Endodermal cell (in vitro differentiated cells): ENCODE measurements around the gene TRAF3IP1. TPM values are rescaled to one million over a fixed set of nuclear protein-coding genes. Genes with fewer than 3 reads are reported as not detected.
"Not testable (repeated sequence)": the region's sequence is repeated elsewhere in the genome, so short reads cannot be mapped to it uniquely, and the experiment has no call there.

ENCODE experiments used
- DNase-seq: peaks from one replicate; pipeline ENCODE4 v3.0.0-alpha.2; 2017
- H3K27ac ChIP-seq: 2 replicates; pipeline ENCODE4 v1.5.1; 2013; ENCODE audit warnings: mild to moderate bottlenecking, low read depth, low read length, moderate library complexity
- H3K27me3 ChIP-seq: 2 replicates; pipeline ENCODE4 v1.6.1; 2013; ENCODE audit warnings: mild to moderate bottlenecking, low read length, moderate library complexity; ENCODE audit not compliant: insufficient read depth, control insufficient read depth, poor library complexity, severe bottlenecking
- H3K36me3 ChIP-seq: 2 replicates; pipeline ENCODE4 v1.7.0; 2013; ENCODE audit warnings: mild to moderate bottlenecking, low read length, moderate library complexity; ENCODE audit not compliant: control insufficient read depth, insufficient read depth
- H3K4me1 ChIP-seq: one replicate; pipeline ENCODE4 v1.7.0; 2013; ENCODE audit warnings: low read length; ENCODE audit not compliant: control insufficient read depth, insufficient read depth
- H3K4me3 ChIP-seq: 2 replicates; pipeline ENCODE4 v1.5.1; 2013; ENCODE audit warnings: mild to moderate bottlenecking, low read length, moderate library complexity
- H3K9ac ChIP-seq: 2 replicates; pipeline ENCODE4 v1.6.1; 2013; ENCODE audit warnings: mild to moderate bottlenecking, low read length, moderate library complexity; ENCODE audit not compliant: poor library complexity, severe bottlenecking; ENCODE audit errors: extremely low read depth
- H3K9me3 ChIP-seq: 2 replicates; pipeline ENCODE4 v1.6.1; 2013; ENCODE audit warnings: mild to moderate bottlenecking, low read length, moderate library complexity; ENCODE audit not compliant: control insufficient read depth
- H3K27ac Mint-ChIP-seq: 2 replicates; pipeline ENCODE4 v1.8.0; 2020; ENCODE audit warnings: mixed read lengths
- H3K27me3 Mint-ChIP-seq: 2 replicates; pipeline ENCODE4 v1.8.0; 2021; ENCODE audit warnings: mild to moderate bottlenecking, mixed read lengths; ENCODE audit not compliant: insufficient read depth
- H3K36me3 Mint-ChIP-seq: 2 replicates; pipeline ENCODE4 v1.8.0; 2020; ENCODE audit warnings: low read depth, mixed read lengths
- H3K4me1 Mint-ChIP-seq: 2 replicates; pipeline ENCODE4 v1.8.0; 2020; ENCODE audit warnings: mixed read lengths
- H3K4me3 Mint-ChIP-seq: 2 replicates; pipeline ENCODE4 v1.8.0; 2020; ENCODE audit warnings: mild to moderate bottlenecking, moderate library complexity, mixed read lengths
- H3K9me3 Mint-ChIP-seq: 2 replicates; pipeline ENCODE4 v1.8.0; 2020; ENCODE audit warnings: mild to moderate bottlenecking, mixed read lengths
- WGBS, 2 experiments: methylation state at CpG; one replicate each; pipeline versions ENCODE4 v1.1.5 to v1.1.7; 2013; ENCODE audit warnings: missing lambda C conversion rate in 2 of 2, mixed read lengths in 1 of 2; ENCODE audit not compliant: insufficient coverage in 1 of 2, insufficient read length in 1 of 2; 5-methylcytosine and 5-hydroxymethylcytosine counted together
- total RNA-seq, 2 donors: library from RNA; stranded (reverse); fragmentation: NEBNext Ultra II Directional in 1 of 2; extraction: Animal tissue kit (Norgen Biotek cat#: 25700) in 1 of 2; gene quantifications; 2 replicates in 1 of 2; 3 replicates in 1 of 2; pipeline ENCODE4 v1.2.1, GENCODE V29; 2021
- TF ChIP-seq, protein P1 (sequence below): fragments of 200-600 bp; sonication (generic); conservative IDR thresholded peaks from 2 replicates; pipeline ENCODE4 v1.5.0; 2021; ENCODE audit warnings: antibody characterized with exemption, mild to moderate bottlenecking

The TRAF3IP1 gene
- total RNA-seq, 2 donors from 2014 or later = 21.9 to 28.3 TPM

DNA sequence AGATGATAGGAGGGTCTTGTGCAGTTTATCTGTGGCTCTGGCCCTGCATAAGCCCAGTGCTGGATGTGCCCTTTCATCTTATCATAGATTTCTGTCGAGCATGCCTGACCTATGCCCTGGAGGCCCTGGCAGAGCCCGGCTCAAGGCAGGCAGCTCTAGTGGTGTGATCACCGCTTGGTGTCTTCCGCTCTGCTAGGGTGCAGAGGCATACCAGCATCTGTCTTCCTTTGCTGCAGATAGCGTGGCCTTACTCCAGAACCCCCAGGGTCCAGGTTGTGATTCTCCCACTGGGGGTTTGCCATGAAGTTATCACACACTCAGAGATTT lies 13.7 kb upstream of the TRAF3IP1 start:
- Histone ChIP-seq H3K27ac (no peak overlapping the region), H3K4me1 (no peaks in the 10 kb centered on the region), H3K9me3 (no peaks in the 10 kb centered on the region), H3K4me3 (no peak overlapping the region), H3K36me3 (no peaks in the 10 kb centered on the region), H3K9ac (no peak overlapping the region), H3K27me3 (no peaks in the 10 kb centered on the region)
- no peaks in the 10 kb centered on the region for H3K36me3 Mint-ChIP-seq
- H3K27me3 Mint-ChIP-seq = no peaks in the 10 kb centered on the region
- TF ChIP-seq, protein P1, sequence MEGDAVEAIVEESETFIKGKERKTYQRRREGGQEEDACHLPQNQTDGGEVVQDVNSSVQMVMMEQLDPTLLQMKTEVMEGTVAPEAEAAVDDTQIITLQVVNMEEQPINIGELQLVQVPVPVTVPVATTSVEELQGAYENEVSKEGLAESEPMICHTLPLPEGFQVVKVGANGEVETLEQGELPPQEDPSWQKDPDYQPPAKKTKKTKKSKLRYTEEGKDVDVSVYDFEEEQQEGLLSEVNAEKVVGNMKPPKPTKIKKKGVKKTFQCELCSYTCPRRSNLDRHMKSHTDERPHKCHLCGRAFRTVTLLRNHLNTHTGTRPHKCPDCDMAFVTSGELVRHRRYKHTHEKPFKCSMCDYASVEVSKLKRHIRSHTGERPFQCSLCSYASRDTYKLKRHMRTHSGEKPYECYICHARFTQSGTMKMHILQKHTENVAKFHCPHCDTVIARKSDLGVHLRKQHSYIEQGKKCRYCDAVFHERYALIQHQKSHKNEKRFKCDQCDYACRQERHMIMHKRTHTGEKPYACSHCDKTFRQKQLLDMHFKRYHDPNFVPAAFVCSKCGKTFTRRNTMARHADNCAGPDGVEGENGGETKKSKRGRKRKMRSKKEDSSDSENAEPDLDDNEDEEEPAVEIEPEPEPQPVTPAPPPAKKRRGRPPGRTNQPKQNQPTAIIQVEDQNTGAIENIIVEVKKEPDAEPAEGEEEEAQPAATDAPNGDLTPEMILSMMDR = no peak
- no peak overlapping the region for H3K27ac Mint-ChIP-seq
- WGBS, 2 experiments = 88 to 94% methylated on average over 5 of the region's 5 CpGs
- no peak for DNase-seq
- H3K4me3 Mint-ChIP-seq = no peak overlapping the region
- no peaks in the 10 kb centered on the region for H3K9me3 Mint-ChIP-seq
- H3K4me1 Mint-ChIP-seq = no peaks in the 10 kb centered on the region

DNA sequence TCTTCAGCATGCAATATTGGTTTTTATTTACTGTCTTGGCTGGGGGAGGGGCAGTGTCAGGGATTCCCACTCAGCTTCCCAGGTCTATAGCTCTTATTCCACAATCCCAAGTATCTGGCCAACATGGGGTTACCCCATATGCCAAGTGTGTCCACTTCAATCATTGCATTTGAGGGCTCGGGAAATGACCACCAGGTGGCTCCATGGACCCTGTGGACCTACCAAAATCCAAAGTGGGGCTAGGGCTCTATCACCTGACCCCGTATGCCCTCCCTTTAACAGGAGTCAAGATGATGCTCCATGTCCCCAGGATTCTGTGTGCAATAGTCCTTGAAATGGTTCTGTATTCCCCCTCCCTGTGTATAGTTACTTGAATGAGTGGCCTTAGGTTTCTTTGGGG lies 12.1 kb upstream of the TRAF3IP1 start:
- no peaks in the 10 kb centered on the region for H3K4me1 ChIP-seq
- H3K36me3 Mint-ChIP-seq = no peaks in the 10 kb centered on the region
- H3K27ac Mint-ChIP-seq = no peak overlapping the region
- H3K4me3 ChIP-seq = no peak overlapping the region
- no peaks in the 10 kb centered on the region for H3K36me3 ChIP-seq
- H3K27ac ChIP-seq = no peak overlapping the region
- TF ChIP-seq, protein P1 = peak; percentile 71
- peak; percentile 71 for DNase-seq
- 17 to 84% methylated on average over 1 to 2 of the region's 2 CpGs for WGBS, 2 experiments
- H3K9me3 ChIP-seq = no peaks in the 10 kb centered on the region
- no peak overlapping the region for H3K9ac ChIP-seq
- H3K9me3 Mint-ChIP-seq = no peaks in the 10 kb centered on the region
- H3K27me3 Mint-ChIP-seq = no peaks in the 10 kb centered on the region
- H3K27me3 ChIP-seq = no peaks in the 10 kb centered on the region
- no peak overlapping the region for H3K4me3 Mint-ChIP-seq
- no peaks in the 10 kb centered on the region for H3K4me1 Mint-ChIP-seq

DNA sequence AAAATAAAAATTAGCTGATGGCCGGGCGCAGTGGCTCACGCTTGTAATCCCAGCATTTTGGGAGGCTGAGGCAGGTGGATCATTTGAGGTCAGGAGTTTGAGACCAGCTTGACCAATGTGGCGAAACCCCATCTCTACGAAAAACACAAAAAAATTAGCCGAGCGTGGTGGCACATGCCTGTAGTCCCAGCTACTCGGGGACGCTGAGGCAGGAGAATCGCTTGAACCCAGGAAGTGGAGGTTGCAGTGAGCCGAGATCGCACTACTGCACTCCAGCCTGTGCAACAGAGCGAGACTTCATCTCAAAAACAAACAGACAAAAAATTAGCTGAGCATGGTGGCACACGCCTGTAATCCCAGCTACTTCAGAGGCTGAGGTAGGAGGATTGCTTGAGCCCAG lies 9.6 kb upstream of the TRAF3IP1 start:
- H3K4me3 ChIP-seq, H3K36me3 Mint-ChIP-seq, H3K9me3 ChIP-seq, H3K27me3 ChIP-seq, H3K4me3 Mint-ChIP-seq, H3K4me1 ChIP-seq, H3K9ac ChIP-seq, H3K9me3 Mint-ChIP-seq, H3K4me1 Mint-ChIP-seq, H3K27ac Mint-ChIP-seq, DNase-seq, H3K27me3 Mint-ChIP-seq, H3K36me3 ChIP-seq, H3K27ac ChIP-seq: not testable (repeated sequence)
- WGBS, 2 experiments = 90% methylated on average over 14 of the region's 14 CpGs

DNA sequence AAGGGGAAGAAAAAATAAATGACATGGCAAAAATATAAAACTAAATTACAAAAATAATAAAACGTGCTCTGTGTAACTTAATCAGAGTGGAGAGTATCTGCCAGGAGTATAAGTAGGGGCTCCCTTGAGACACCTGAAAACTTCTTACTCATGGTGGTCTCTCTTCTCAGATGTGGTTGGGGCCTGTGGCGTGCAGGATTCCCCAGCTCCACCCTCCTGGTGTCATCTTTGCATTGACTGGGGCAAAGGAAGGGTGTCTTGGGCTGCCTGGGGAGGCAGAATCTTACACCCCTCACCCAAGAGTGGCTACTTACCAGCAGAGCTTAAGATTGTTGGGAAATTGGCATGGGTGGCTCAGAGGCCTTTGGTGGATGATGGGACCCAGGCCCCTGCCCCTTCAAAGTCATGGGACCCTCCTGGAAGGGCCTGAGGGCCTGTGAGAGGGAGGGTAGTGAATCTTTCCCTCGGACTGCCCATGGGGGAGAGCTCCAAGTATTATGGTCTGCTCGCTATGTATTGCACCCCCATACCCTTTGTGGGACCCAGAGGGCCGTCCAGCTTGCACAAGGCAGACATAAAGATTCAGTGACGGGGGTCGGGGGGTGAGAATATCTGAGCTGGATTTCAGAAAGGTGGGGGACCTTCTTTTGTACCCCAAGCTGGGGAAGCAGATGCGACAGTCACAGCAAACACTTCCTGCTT lies 6.9 kb upstream of the TRAF3IP1 start:
- no peak for DNase-seq
- no peak overlapping the region for H3K27ac Mint-ChIP-seq
- TF ChIP-seq, protein P1 = no peak
- H3K27ac ChIP-seq = no peak overlapping the region
- H3K4me1 ChIP-seq = no peaks in the 10 kb centered on the region
- H3K27me3 Mint-ChIP-seq = peaks cover 10% of the 10 kb centered on the region
- H3K4me3 Mint-ChIP-seq = no peak overlapping the region
- no peaks in the 10 kb centered on the region for H3K4me1 Mint-ChIP-seq
- H3K9ac ChIP-seq = no peak overlapping the region
- no peaks in the 10 kb centered on the region for H3K36me3 Mint-ChIP-seq
- no peaks in the 10 kb centered on the region for H3K9me3 ChIP-seq
- H3K9me3 Mint-ChIP-seq = no peaks in the 10 kb centered on the region
- H3K27me3 ChIP-seq = peaks cover under 1% of the 10 kb centered on the region
- H3K36me3 ChIP-seq = no peaks in the 10 kb centered on the region
- H3K4me3 ChIP-seq = no peak overlapping the region
- 88% methylated on average over 6 to 8 of the region's 8 CpGs for WGBS, 2 experiments
